HAP-1 (cell line): Measurements from ENCODE around the gene XXYLT1.

ENCODE experiments used
- DNase-seq, 2 experiments: peaks; one replicate each; pipeline ENCODE4 v3.0.0-alpha.2; 2016 to 2020; ENCODE audit warnings: low spot score in 2 of 2
- H3K27me3 ChIP-seq: fragments of 250-450 bp; sonication (Bioruptor Pico); 2 replicates; pipeline ENCODE4 v1.5.1; 2020; ENCODE audit warnings: low read depth, mild to moderate bottlenecking, moderate library complexity
- H3K36me3 ChIP-seq: fragments of 250-450 bp; sonication (Bioruptor Pico); replicated peaks from 2 replicates; pipeline ENCODE4 v1.5.1; 2020; ENCODE audit warnings: mild to moderate bottlenecking
- H3K4me1 ChIP-seq: fragments of 250-450 bp; sonication (Bioruptor Pico); 2 replicates; pipeline ENCODE4 v1.5.1; 2020; ENCODE audit warnings: mild to moderate bottlenecking
- H3K4me3 ChIP-seq: fragments of 250-450 bp; sonication (Bioruptor Pico); 2 replicates; pipeline ENCODE4 v1.5.1; 2020; ENCODE audit warnings: mild to moderate bottlenecking, moderate library complexity
- H3K9me3 ChIP-seq: fragments of 250-450 bp; sonication (Bioruptor Pico); 2 replicates; pipeline ENCODE4 v1.5.1; 2020; ENCODE audit warnings: mild to moderate bottlenecking, moderate library complexity
- in situ Hi-C: fragments of 300-500 bp; cut with MboI; formaldehyde crosslinking; loops from 3 replicates; pipeline ENCODE4 v1.14.3; 2020; ENCODE audit warnings: low sequenced_read_pairs, inconsistent platforms, mixed read lengths

XXYLT1 gene

GRCh38 chr3:195118671-195119070 is 152.3 kb downstream of the XXYLT1 start:
- in situ Hi-C loops, result no loop called here
- no peak for DNase-seq
- no peaks in the 10 kb centered on the region for H3K27me3 ChIP-seq
- peaks cover 2% of the 10 kb centered on the region for H3K4me1 ChIP-seq
- no peaks in the 10 kb centered on the region for H3K36me3 ChIP-seq
- no peak overlapping the region for H3K4me3 ChIP-seq
- no peaks in the 10 kb centered on the region for H3K9me3 ChIP-seq

DNA sequence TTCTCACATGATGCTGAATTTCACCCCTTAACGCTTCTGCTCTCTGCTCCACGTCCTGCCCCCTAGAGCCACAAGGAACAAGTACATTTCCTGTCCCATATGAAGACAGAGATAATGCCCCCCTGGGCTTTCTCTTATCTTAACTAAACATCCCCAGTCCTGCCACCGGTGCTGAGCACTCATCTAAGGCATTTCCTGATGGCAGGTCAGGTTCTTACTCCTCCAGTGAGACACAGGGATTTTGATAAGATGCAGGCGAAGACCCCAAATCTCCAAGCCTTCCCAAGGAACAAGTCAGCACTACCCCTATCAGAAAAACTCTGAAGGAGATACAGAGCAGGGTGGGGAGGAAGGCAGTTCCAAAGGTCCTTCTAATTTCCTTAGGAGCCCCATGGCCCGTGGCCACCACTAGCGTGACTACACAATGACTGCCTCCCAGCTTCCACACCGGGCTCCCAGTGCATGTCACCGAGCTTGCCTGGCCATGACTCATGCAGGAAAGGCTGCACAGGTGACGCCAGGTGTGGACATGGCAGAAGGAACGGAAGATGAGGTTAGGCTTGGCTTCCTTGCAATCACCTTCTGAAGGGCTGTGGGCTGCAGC is 152.9 kb downstream of the XXYLT1 start:
- in situ Hi-C loops, result no loop called here
- no peak overlapping the region for H3K4me3 ChIP-seq
- H3K27me3 ChIP-seq, result no peaks in the 10 kb centered on the region
- H3K4me1 ChIP-seq, result peaks cover 2% of the 10 kb centered on the region
- H3K9me3 ChIP-seq, result no peaks in the 10 kb centered on the region
- no peak for DNase-seq
- no peaks in the 10 kb centered on the region for H3K36me3 ChIP-seq

DNA sequence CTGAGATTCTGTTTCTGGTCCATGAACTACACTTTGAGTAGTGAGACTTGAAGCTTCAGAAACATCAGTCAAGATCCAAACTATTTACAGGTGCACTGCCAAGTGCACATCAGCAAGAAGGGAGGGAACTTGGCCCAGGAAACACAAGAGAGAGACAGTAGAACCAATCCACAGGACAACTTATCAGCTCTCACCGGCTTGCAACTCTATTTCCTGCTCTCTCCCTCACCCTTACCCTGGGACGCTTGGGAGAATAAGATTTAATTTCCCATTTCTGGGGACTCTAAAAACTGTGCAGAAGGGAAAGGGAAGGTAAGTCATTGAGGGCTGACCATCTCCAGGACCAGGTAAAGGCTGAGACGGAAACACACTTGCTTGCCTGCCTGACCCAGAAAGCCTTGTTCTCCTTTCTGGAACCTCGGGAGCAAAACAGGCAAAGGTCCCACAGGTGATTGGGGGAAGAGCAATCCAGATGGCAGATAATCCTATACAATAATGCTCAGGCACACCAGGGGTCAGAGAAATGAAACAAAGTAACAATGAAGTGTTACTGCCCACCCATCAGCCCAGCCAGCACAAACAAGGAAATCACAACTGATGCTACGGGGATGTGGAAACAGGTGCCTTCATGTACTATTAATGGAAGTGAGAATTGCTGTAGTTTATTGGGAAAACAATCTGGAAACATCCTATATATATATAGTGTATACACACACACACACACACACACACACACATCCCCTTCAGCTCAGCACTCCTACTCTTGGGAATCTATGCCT is 154.4 kb downstream of the XXYLT1 start:
- Histone ChIP-seq H3K27me3 (no peaks in the 10 kb centered on the region), H3K9me3 (no peaks in the 10 kb centered on the region), H3K36me3 (no peaks in the 10 kb centered on the region), H3K4me1 (peaks cover 2% of the 10 kb centered on the region), H3K4me3 (no peak overlapping the region)
- no peak for DNase-seq
- in situ Hi-C loops, result no loop called here

DNA sequence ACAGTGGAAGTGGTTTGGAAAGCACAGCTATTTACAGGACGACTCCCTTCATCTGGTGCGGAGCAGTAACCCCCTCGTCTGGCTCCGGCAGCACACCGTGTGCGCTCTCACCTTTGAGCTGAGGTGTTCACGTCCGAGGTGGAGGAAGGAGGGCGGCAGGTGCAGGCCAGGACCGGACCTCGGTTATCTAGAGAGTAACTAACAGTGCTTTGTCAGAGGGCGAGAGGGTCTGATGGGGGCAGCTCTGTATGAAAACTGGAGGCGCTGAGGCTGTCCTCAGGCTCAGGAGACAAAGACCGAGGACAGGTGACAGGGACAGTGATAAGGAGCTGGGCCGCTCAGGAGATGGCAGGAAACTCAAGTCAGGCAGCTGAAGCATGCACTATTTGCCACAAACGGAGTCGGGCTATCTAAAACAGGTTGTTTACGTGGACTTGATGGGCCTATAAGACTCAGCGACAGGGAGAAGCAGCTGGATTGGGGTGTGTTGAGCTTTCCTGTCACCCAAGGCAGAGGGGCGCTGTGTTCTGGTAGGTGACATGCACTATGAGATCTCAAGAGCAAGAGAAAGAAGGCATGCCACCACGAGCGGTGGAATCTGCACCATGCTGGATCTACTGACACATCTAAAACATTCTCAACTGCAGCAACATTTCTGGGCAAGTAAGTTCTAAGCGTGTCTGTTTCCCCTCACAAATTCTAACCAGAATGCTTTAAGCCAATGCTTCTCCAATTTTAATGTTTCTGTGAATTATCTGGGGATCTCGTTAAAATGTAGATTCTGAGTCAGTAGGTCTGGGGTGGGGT is 155.2 kb downstream of the XXYLT1 start:
- DNase-seq, result no peak
- Histone ChIP-seq H3K9me3 (no peaks in the 10 kb centered on the region), H3K4me3 (no peak overlapping the region), H3K4me1 (peaks cover 2% of the 10 kb centered on the region), H3K36me3 (no peaks in the 10 kb centered on the region), H3K27me3 (no peaks in the 10 kb centered on the region)
- in situ Hi-C loops, result no loop called here

GRCh38 chr3:195114786-195115599 is 156.0 kb downstream of the XXYLT1 start:
- DNase-seq, result no peak
- no peaks in the 10 kb centered on the region for H3K27me3 ChIP-seq
- H3K36me3 ChIP-seq, result no peaks in the 10 kb centered on the region
- in situ Hi-C loops, result no loop called here
- peaks cover 2% of the 10 kb centered on the region for H3K4me1 ChIP-seq
- H3K4me3 ChIP-seq, result no peak overlapping the region
- H3K9me3 ChIP-seq, result no peaks in the 10 kb centered on the region

DNA sequence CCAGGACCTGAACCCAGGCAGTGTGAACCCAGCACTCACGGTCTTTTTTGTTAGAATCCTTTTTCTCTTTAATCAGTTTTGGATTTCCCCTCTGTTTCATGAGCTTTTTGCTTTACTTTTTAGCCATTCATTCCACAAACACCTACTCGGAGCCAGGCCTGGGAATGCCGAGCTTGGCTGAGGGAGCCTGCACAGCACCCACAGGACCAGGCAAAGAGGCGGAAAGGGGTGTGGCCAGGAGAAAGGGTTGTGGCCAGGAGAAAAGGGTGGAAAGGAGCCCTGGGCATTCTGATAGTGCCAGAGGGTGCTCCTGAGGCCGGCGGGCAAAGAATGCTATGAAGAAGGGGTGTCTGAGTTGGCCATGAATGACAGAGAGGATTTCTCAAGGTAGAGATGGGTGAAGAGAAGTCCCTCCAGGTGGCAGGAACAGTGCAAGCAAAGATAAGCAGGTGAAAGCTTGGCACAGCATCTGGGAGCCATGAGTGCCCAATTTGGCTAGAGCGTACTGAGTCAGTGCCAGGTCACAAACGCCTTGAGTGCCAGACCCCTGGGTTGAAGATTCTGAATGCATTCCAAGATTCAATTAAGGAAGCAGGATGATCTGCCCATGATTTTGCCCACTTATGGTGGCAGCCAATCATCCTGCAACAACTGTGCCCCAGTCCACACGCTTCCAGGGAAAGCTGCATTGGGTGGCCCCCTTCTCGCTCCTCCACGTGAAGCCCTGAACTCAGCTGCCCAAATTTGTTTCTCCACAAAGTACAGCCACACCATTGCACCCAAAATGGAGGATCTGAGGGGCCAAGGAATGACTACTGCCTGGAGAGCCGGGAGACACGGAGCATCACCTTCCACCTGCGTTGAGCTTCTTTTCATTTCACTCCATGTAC is 157.2 kb downstream of the XXYLT1 start:
- Histone ChIP-seq H3K27me3 (no peaks in the 10 kb centered on the region), H3K4me1 (no peaks in the 10 kb centered on the region), H3K9me3 (no peaks in the 10 kb centered on the region), H3K36me3 (no peaks in the 10 kb centered on the region), H3K4me3 (no peak overlapping the region)
- no peak for DNase-seq
- in situ Hi-C loops, result no loop called here

- H3K36me3 ChIP-seq, result no peaks in the 10 kb centered on the region
- in situ Hi-C loops, result no loop called here
- H3K9me3 ChIP-seq, result no peaks in the 10 kb centered on the region
- no peak for DNase-seq
- H3K4me1 ChIP-seq, result no peaks in the 10 kb centered on the region
- no peak overlapping the region for H3K4me3 ChIP-seq
- no peaks in the 10 kb centered on the region for H3K27me3 ChIP-seq
Measured at GRCh38 chr3:195113048-195113447, 157.9 kb downstream of the XXYLT1 start.

- Histone ChIP-seq H3K27me3 (no peaks in the 10 kb centered on the region), H3K4me3 (no peak overlapping the region), H3K4me1 (no peaks in the 10 kb centered on the region), H3K36me3 (no peaks in the 10 kb centered on the region), H3K9me3 (no peaks in the 10 kb centered on the region)
- in situ Hi-C loops, result no loop called here
- no peak for DNase-seq
Measured at GRCh38 chr3:195112361-195112791, 158.6 kb downstream of the XXYLT1 start.

- Histone ChIP-seq H3K36me3 (no peaks in the 10 kb centered on the region), H3K4me1 (no peaks in the 10 kb centered on the region), H3K27me3 (no peaks in the 10 kb centered on the region), H3K9me3 (no peaks in the 10 kb centered on the region), H3K4me3 (no peak overlapping the region)
- in situ Hi-C loops, result no loop called here
- DNase-seq, result no peak
Measured at GRCh38 chr3:195111766-195112165, 159.2 kb downstream of the XXYLT1 start.

DNA sequence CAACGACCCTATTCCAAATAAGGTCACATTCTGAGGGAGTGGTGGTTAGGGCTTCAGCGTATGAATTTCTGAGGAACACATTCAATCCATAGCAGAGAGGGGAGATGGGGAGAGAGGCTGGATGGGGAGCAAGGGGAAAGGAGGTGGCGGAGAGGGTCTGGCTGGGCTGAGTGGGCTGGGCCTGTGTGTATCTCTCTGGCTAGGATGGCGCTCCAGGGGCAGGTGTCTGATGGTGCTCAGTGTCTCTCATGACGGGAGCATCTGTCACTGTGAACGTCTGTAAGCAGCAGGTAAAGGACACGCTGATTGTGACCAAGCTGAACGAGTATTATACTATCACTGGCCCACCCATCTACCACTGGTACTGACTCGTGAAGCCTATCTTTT is 159.6 kb downstream of the XXYLT1 start:
- Histone ChIP-seq H3K4me1 (no peaks in the 10 kb centered on the region), H3K4me3 (no peak overlapping the region), H3K36me3 (no peaks in the 10 kb centered on the region), H3K27me3 (no peaks in the 10 kb centered on the region), H3K9me3 (no peaks in the 10 kb centered on the region)
- in situ Hi-C loops, result no loop called here
- DNase-seq, result no peak

DNA sequence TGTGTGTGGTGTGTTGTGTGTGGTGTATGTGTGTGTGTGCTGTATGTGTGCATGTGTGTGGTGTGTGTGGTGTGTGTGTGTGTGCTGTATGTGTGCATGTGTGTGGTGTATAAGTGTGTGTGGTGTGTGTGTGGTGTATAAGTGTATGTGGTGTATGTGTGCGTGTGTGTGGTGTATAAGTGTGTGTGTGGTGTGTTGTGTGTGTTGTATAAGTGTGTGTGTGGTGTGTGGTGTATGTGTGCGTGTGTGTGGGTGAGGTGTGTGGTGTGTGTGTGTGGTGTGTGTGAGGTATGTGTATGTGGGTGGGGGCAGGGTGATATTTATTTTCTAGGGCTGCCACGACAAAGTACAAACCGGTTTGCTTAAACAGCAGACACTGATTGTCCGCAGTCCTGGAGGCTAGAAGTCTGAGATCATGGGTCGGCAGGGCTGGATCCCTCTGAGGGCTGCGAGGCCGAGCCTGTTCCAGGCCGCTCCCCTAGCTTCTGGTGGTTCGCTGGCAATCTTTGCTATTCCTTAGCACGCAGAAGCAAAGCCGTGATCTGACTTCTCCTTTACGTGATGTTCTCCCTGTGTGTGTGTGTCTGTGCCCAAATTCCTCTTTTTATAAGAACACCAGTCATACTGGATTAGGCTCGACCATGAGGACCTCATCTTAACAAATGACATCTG is 160.2 kb downstream of the XXYLT1 start:
- H3K9me3 ChIP-seq, result no peaks in the 10 kb centered on the region
- H3K4me1 ChIP-seq, result no peaks in the 10 kb centered on the region
- no peaks in the 10 kb centered on the region for H3K27me3 ChIP-seq
- H3K4me3 ChIP-seq, result no peak overlapping the region
- in situ Hi-C loops, result no loop called here
- no peaks in the 10 kb centered on the region for H3K36me3 ChIP-seq
- no peak for DNase-seq

DNA sequence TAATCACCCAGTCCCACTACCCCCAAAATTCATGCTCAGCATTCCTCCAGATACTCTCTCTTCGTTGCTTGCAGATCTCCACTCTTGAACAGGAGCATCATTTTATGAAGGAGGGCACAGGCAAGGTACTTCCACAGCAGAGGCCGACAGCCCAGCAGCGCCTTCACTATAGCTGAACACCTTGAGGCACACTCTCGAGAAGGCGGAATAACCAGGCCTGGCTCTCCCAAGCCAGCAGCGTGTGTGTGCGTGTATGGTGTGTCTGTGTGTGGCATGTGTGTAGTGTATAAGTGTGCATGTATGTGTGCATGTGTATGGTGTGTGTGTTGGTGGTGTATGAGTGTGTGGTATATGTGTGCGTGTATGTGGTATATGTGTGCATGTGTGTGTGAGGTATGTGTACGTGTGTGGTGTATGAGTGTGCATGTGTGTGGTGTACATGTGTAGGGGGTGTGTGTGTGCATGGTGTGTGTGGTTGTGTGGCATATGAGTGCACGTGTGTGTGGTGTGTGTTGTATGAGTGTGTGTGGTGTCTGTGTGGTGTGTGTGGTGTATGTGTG is 161.8 kb downstream of the XXYLT1 start:
- Histone ChIP-seq H3K36me3 (no peaks in the 10 kb centered on the region), H3K9me3 (no peaks in the 10 kb centered on the region), H3K4me1 (no peaks in the 10 kb centered on the region), H3K4me3 (no peak overlapping the region), H3K27me3 (no peaks in the 10 kb centered on the region)
- in situ Hi-C loops, result loop anchor here (5.0 kb wide), 1 partner anchor 422 kb away; the partner anchor contains the start of gene FAM43A
- DNase-seq, result no peak
